K562 (cell line): Measurements from ENCODE around the gene ARHGAP9. TPM values are rescaled to one million over a fixed set of nuclear protein-coding genes. Genes with fewer than 3 reads are reported as not detected.

ENCODE experiments used
- CBFA2T3 ChIP-seq: fragments of 450-650 bp; IDR thresholded peaks from 2 replicates; pipeline ENCODE4 v1.6.1; 2017
- ETV1 ChIP-seq: fragments of 450-650 bp; conservative IDR thresholded peaks from 2 replicates; pipeline ENCODE4 v1.6.1; 2016; ENCODE audit warnings: missing genetic modification characterization, control low read depth, low read depth, missing compliant biosample characterization
- MCM2 ChIP-seq: fragments of 450-650 bp; IDR thresholded peaks from 2 replicates; pipeline ENCODE4 v1.6.1; 2017; ENCODE audit warnings: low read depth, mild to moderate bottlenecking
- MCM3 ChIP-seq: fragments of 450-650 bp; IDR thresholded peaks from 2 replicates; pipeline ENCODE4 v1.6.1; 2016
- MXI1 ChIP-seq: IDR thresholded peaks from 2 replicates; pipeline ENCODE4 v1.6.1; 2011; ENCODE audit warnings: low read depth, mild to moderate bottlenecking, improper control_type of control experiment, low read length
- NR1H2 ChIP-seq: sonication (generic); formaldehyde crosslinking; IDR thresholded peaks from 2 replicates; pipeline ENCODE4 v1.4.0; 2020; ENCODE audit warnings: mild to moderate bottlenecking, missing genetic modification reagents
- PYGO2 ChIP-seq: fragments of 450-650 bp; IDR thresholded peaks from 2 replicates; pipeline ENCODE4 v1.6.1; 2016; ENCODE audit warnings: mild to moderate bottlenecking, missing genetic modification characterization, moderate library complexity, missing compliant biosample characterization
- RBM22 ChIP-seq: fragments of 200-400 bp; formaldehyde crosslinking; IDR thresholded peaks from 2 replicates; pipeline ENCODE4 v1.6.1; 2018; ENCODE audit warnings: low read length, low read depth; ENCODE audit not compliant: poor library complexity, severe bottlenecking
- RFX7 ChIP-seq: fragments of 250-450 bp; sonication (Bioruptor Pico); IDR thresholded peaks from 2 replicates; pipeline ENCODE4 v1.5.1; 2021; ENCODE audit warnings: mild to moderate bottlenecking
- SNRNP70 ChIP-seq: fragments of 200-400 bp; formaldehyde crosslinking; optimal IDR thresholded peaks from 2 replicates; pipeline ENCODE3; 2017; ENCODE audit warnings: low read depth, low read length
- THAP12 ChIP-seq: fragments of 250-450 bp; sonication (Bioruptor Pico); IDR thresholded peaks from 2 replicates; pipeline ENCODE4 v1.9.0; 2021; ENCODE audit warnings: mild to moderate bottlenecking, inconsistent platforms
- THRB ChIP-seq: fragments of 450-650 bp; formaldehyde crosslinking; conservative IDR thresholded peaks from 2 replicates; pipeline ENCODE4 v1.4.0; 2022; ENCODE audit warnings: mild to moderate bottlenecking, missing genetic modification characterization
- ZBTB2 ChIP-seq: fragments of 450-650 bp; IDR thresholded peaks from 2 replicates; pipeline ENCODE4 v1.6.1; 2016; ENCODE audit warnings: antibody characterized with exemption
- ZFP1 ChIP-seq: fragments of 450-650 bp; formaldehyde crosslinking; IDR thresholded peaks from 2 replicates; pipeline ENCODE4 v1.4.0; 2020; ENCODE audit warnings: mild to moderate bottlenecking, mixed read lengths
- ZFX ChIP-seq: sonication (generic); formaldehyde crosslinking; IDR thresholded peaks from 2 replicates; pipeline ENCODE4 v1.8.0; 2022; ENCODE audit warnings: mild to moderate bottlenecking, missing genetic modification reagents, moderate library complexity
- ZNF449 ChIP-seq: fragments of 250-450 bp; sonication (Bioruptor Pico); IDR thresholded peaks from 2 replicates; pipeline ENCODE4 v1.8.0; 2022; ENCODE audit warnings: moderate library complexity, mild to moderate bottlenecking, inconsistent platforms
- ZNF699 ChIP-seq: fragments of 250-450 bp; sonication (Bioruptor Pico); IDR thresholded peaks from 2 replicates; pipeline ENCODE4 v1.8.0; 2021; ENCODE audit warnings: mild to moderate bottlenecking, moderate library complexity; ENCODE audit not compliant: insufficient replicate concordance
- polyA plus RNA-seq, 8 experiments: library from polyadenylated mRNA; depleted of rRNA in 4 of 8; stranded (reverse) in 5 of 8; unstranded in 3 of 8; fragments of >200 nt; fragmentation: Nextera tagmentation in 2 of 8; fragmentation: Illumina TruSeq in 1 of 8; extraction: Ambion mirVana in 2 of 8; extraction: Trizol in 1 of 8; gene quantifications; 2 replicates each; pipeline versions ENCODE4 v1.2.1 to v1.2.3, GENCODE V29; 2011 to 2014; ENCODE audit warnings: inconsistent platforms in 1 of 8, missing spikeins in 1 of 8
- total RNA-seq, 7 experiments: library from RNA; depleted of rRNA in 6 of 7; stranded (reverse); fragments of >200 nt in 6 of 7; fragmentation: Illumina TruSeq in 2 of 7; extraction: Trizol in 2 of 7; gene quantifications; 2 replicates each; pipeline versions ENCODE4 v1.2.1 to v1.2.3, GENCODE V29; 2011 to 2021; ENCODE audit warnings: low replicate concordance in 1 of 7

The ARHGAP9 gene
- total and polyA plus RNA-seq, 9 of the 15 experiments (the other 6 are each of a cell fraction or from before 2014, with no cell fraction given), result 1.5 to 10.2 (median 5.1) TPM

GRCh38 chr12:57460468-57460784 lies 19.2 kb downstream of the ARHGAP9 start (continued):
- TF ChIP-seq RBM22 (no peak), ZFP1 (no peak), NR1H2 (CRISPR knock-in tag) (no peak), THAP12 (CRISPR knock-in tag) (no peak), SNRNP70 (no peak), THRB (CRISPR knock-in tag) (no peak), PYGO2 (no peak), ZNF699 (CRISPR knock-in tag) (no peak), ETV1 (no peak), CBFA2T3 (0 out of 2 replicates have a peak, but pooled peaks have one; percentile 11), ZBTB2 (0 out of 2 replicates have a peak, but pooled peaks have one; percentile 47), MXI1 (no peak), ZNF449 (CRISPR knock-in tag) (no peak), MCM2 (no peak), ZFX (CRISPR knock-in tag) (no peak), MCM3 (no peak), RFX7 (CRISPR knock-in tag) (no peak)
